ENCODE measurements around the gene C1orf74.

C1orf74 gene

DNA sequence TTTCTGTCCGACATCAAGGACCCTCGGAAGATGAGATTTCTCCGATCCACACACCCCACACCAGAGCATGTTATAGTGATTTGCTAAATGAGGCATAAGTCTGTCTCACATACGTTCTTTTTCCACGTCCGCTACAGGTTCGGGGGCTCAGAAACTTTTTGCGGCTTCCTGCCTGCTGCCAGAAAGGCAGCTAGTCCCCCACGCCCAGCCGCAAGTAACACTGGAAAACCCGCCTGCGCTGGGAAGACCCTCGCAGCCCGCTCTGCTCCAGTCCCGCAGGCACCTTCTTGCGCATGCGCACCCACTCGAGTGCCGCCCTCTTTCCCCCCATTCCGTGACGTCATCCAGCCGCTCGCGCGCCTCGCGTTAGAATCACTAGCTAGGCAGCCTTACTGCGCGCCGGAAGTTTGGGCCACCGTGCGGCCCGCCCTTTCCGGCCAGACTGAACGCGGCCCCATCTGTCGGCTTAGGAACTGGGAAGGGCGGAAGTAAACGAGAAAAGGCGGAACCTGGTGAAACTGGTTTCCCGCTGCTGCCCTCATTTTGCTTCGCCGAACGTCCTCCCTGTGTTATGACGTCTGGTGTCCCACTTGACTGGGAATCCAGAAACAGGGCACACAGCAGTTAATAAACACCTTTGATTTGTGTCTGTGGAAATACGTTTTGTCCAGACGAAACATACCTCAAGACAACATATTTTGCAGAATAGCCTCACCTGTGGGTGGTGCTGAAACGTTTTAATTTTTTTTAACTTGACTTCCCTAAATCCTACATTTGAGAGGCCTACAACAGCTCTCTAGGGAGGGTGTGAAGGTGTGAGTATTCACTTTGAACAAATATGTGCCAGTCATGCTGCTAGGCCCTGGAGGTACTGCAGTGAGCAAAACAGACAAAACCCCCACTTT lies at the start of gene C1orf74:
Gene C1orf74 (minus strand): TSS at position 295 of the 905 bp plus-strand sequence. CDS start 925 bp downstream, outside the sequence.
- Histone ChIP-seq H4K20me1 (ENCODE audit: insufficient read depth, low read length) (no peaks in the 10 kb centered on the region), H3K4me3 (ENCODE audit: low read depth, low read length, poor library complexity, severe bottlenecking) (peak within 1 kb of the TSS; percentile 96), H2AFZ (ENCODE audit: low read length) (peak within 1 kb of the TSS; percentile 22), H3K27ac (ENCODE audit: low read depth, low read length, poor library complexity, severe bottlenecking) (peak within 1 kb of the TSS; percentile 56), H3K4me1 (ENCODE audit: insufficient read depth, low read length, severe bottlenecking) (peaks cover 15% of the 10 kb centered on the region), H3K36me3 (ENCODE audit: insufficient read depth, low read length) (peaks cover 24% of the 10 kb centered on the region), H3K9ac (ENCODE audit: low read length) (peak within 1 kb of the TSS; percentile 97), H3K79me2 (ENCODE audit: insufficient read depth, low read length) (no peaks in the 10 kb centered on the region), H3K4me2 (ENCODE audit: low read length) (peak within 1 kb of the TSS; percentile 90), H3K27me3 (ENCODE audit: insufficient read depth, low read length) (no peaks in the 10 kb centered on the region), H3F3A (ENCODE audit: insufficient read depth, low read length) (no peaks in the 10 kb centered on the region), H3K9me3 (ENCODE audit: low read length) (peaks cover 3% of the 10 kb centered on the region; the same call in 1 of the 2 replicates), H3K9me2 (ENCODE audit: low read depth, low read length) (no peaks in the 10 kb centered on the region)
- TF ChIP-seq, protein P1, sequence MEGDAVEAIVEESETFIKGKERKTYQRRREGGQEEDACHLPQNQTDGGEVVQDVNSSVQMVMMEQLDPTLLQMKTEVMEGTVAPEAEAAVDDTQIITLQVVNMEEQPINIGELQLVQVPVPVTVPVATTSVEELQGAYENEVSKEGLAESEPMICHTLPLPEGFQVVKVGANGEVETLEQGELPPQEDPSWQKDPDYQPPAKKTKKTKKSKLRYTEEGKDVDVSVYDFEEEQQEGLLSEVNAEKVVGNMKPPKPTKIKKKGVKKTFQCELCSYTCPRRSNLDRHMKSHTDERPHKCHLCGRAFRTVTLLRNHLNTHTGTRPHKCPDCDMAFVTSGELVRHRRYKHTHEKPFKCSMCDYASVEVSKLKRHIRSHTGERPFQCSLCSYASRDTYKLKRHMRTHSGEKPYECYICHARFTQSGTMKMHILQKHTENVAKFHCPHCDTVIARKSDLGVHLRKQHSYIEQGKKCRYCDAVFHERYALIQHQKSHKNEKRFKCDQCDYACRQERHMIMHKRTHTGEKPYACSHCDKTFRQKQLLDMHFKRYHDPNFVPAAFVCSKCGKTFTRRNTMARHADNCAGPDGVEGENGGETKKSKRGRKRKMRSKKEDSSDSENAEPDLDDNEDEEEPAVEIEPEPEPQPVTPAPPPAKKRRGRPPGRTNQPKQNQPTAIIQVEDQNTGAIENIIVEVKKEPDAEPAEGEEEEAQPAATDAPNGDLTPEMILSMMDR (IDR thresholded peaks at IDR 0.05; ENCODE audit: low read length), result no peak
- TF ChIP-seq EZH2 (IDR thresholded peaks at IDR 0.05; ENCODE audit: borderline replicate concordance, low read length), result no peak

GRCh38 chr1:209831615-209832014 lies 47.3 kb upstream of the C1orf74 start:
- Histone ChIP-seq H3K4me3 (ENCODE audit: low read depth, low read length, poor library complexity, severe bottlenecking) (no peak overlapping the region), H3F3A (ENCODE audit: insufficient read depth, low read length) (no peaks in the 10 kb centered on the region), H3K9me3 (ENCODE audit: low read length) (no peaks in the 10 kb centered on the region), H3K27ac (ENCODE audit: low read depth, low read length, poor library complexity, severe bottlenecking) (no peak overlapping the region), H3K9me2 (ENCODE audit: low read depth, low read length) (no peaks in the 10 kb centered on the region), H3K9ac (ENCODE audit: low read length) (no peak overlapping the region), H3K27me3 (ENCODE audit: insufficient read depth, low read length) (no peaks in the 10 kb centered on the region), H2AFZ (ENCODE audit: low read length) (no peak overlapping the region), H4K20me1 (ENCODE audit: insufficient read depth, low read length) (no peaks in the 10 kb centered on the region), H3K4me2 (ENCODE audit: low read length) (no peak overlapping the region), H3K4me1 (ENCODE audit: insufficient read depth, low read length, severe bottlenecking) (peaks cover 17% of the 10 kb centered on the region), H3K36me3 (ENCODE audit: insufficient read depth, low read length) (peaks cover 60% of the 10 kb centered on the region), H3K79me2 (ENCODE audit: insufficient read depth, low read length) (peaks cover 13% of the 10 kb centered on the region)
- TF ChIP-seq, protein P1 (IDR thresholded peaks at IDR 0.05; ENCODE audit: low read length), result no peak
- no peak for TF ChIP-seq EZH2 (IDR thresholded peaks at IDR 0.05; ENCODE audit: borderline replicate concordance, low read length)

DNA sequence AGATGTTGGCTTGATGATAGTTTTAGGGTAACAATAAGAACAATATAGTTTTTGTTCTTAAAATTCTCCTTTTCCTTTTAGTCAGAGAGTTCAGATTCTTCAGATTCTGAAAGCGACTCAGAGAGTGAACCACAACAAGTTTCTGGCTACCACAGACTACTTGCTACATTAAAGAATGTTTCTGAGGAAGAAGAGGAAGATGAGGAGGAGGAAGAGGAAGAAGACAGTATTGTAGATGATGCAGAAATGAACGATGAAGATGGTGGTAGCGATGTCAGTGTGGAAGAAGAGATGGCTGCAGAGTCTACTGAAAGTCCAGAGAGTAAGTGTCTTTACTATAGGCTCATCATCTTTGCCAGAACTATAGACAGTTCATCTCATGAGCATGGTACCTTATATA lies 46.4 kb upstream of the C1orf74 start:
- Histone ChIP-seq H3K4me2 (ENCODE audit: low read length) (no peak overlapping the region), H2AFZ (ENCODE audit: low read length) (no peak overlapping the region), H3K4me3 (ENCODE audit: low read depth, low read length, poor library complexity, severe bottlenecking) (no peak overlapping the region), H3K36me3 (ENCODE audit: insufficient read depth, low read length) (peaks cover 51% of the 10 kb centered on the region), H3K9me3 (ENCODE audit: low read length) (no peaks in the 10 kb centered on the region), H3K27ac (ENCODE audit: low read depth, low read length, poor library complexity, severe bottlenecking) (no peak overlapping the region), H4K20me1 (ENCODE audit: insufficient read depth, low read length) (no peaks in the 10 kb centered on the region), H3K4me1 (ENCODE audit: insufficient read depth, low read length, severe bottlenecking) (peaks cover 17% of the 10 kb centered on the region), H3F3A (ENCODE audit: insufficient read depth, low read length) (no peaks in the 10 kb centered on the region), H3K79me2 (ENCODE audit: insufficient read depth, low read length) (peaks cover 13% of the 10 kb centered on the region), H3K27me3 (ENCODE audit: insufficient read depth, low read length) (no peaks in the 10 kb centered on the region), H3K9ac (ENCODE audit: low read length) (no peak overlapping the region), H3K9me2 (ENCODE audit: low read depth, low read length) (no peaks in the 10 kb centered on the region)
- TF ChIP-seq, protein P1 (IDR thresholded peaks at IDR 0.05; ENCODE audit: low read length), result no peak
- TF ChIP-seq EZH2 (IDR thresholded peaks at IDR 0.05; ENCODE audit: borderline replicate concordance, low read length), result no peak

Measured in OCI-LY1 (cell line).